Mesendoderm (in vitro differentiated cells): ENCODE data around the gene RBBP8NL.

Experiments
- DNase-seq: peaks from one replicate; pipeline ENCODE4 v3.0.0; 2013
- H2AK5ac ChIP-seq: 2 replicates; pipeline ENCODE4 v1.6.1; 2013; ENCODE audit warnings: low read length, inconsistent platforms
- H2BK120ac ChIP-seq: 2 replicates; pipeline ENCODE4 v1.6.1; 2013; ENCODE audit warnings: low read depth, mild to moderate bottlenecking, low read length, moderate library complexity, mixed read lengths
- H2BK15ac ChIP-seq: replicated peaks from 2 replicates; pipeline ENCODE4 v1.6.1; 2013; ENCODE audit warnings: low read depth, mild to moderate bottlenecking, moderate library complexity
- H2BK5ac ChIP-seq: 2 replicates; pipeline ENCODE4 v1.6.1; 2013; ENCODE audit warnings: low read length, inconsistent platforms
- H3K18ac ChIP-seq: 2 replicates; pipeline ENCODE4 v1.6.1; 2013; ENCODE audit warnings: mild to moderate bottlenecking, low read length, mixed read lengths
- H3K23ac ChIP-seq: one replicate; pipeline ENCODE4 v1.6.1; 2013; ENCODE audit warnings: low read length
- H3K27ac ChIP-seq: 2 replicates; pipeline ENCODE4 v1.5.1; 2013; ENCODE audit warnings: low read depth, mild to moderate bottlenecking, inconsistent platforms, low read length, moderate library complexity
- H3K27me3 ChIP-seq: 2 replicates; pipeline ENCODE4 v1.6.1; 2013; ENCODE audit warnings: low read length, control low read depth, mild to moderate bottlenecking, inconsistent platforms; ENCODE audit not compliant: insufficient read depth, poor library complexity
- H3K36me3 ChIP-seq: 2 replicates; pipeline ENCODE4 v1.6.1; 2013; ENCODE audit warnings: low read length, inconsistent platforms; ENCODE audit not compliant: control insufficient read depth, insufficient read depth
- H3K4ac ChIP-seq: one replicate; pipeline ENCODE4 v1.6.1; 2013; ENCODE audit warnings: low read depth, mild to moderate bottlenecking, low read length, moderate library complexity
- H3K4me1 ChIP-seq: 2 replicates; pipeline ENCODE4 v1.6.1; 2013; ENCODE audit warnings: low read depth, low read length, inconsistent platforms; ENCODE audit not compliant: control insufficient read depth
- H3K4me2 ChIP-seq: 2 replicates; pipeline ENCODE4 v1.6.1; 2013; ENCODE audit warnings: low read length
- H3K4me3 ChIP-seq: 2 replicates; pipeline ENCODE4 v1.5.1; 2013; ENCODE audit warnings: mild to moderate bottlenecking, low read length
- H3K56ac ChIP-seq: one replicate; pipeline ENCODE4 v1.6.1; 2013; ENCODE audit warnings: low read length
- H3K79me1 ChIP-seq: 2 replicates; pipeline ENCODE4 v1.6.1; 2013; ENCODE audit warnings: low read length, inconsistent platforms
- H3K79me2 ChIP-seq: 2 replicates; pipeline ENCODE4 v1.6.1; 2013; ENCODE audit warnings: mild to moderate bottlenecking, low read length; ENCODE audit not compliant: control insufficient read depth, insufficient read depth
- H3K9ac ChIP-seq: 2 replicates; pipeline ENCODE4 v1.6.1; 2013; ENCODE audit warnings: low read length, inconsistent platforms
- H4K5ac ChIP-seq: one replicate; pipeline ENCODE4 v1.6.1; 2013; ENCODE audit warnings: low read length
- H4K8ac ChIP-seq: one replicate; pipeline ENCODE4 v1.6.1; 2013; ENCODE audit warnings: low read depth, mild to moderate bottlenecking, control low read depth, low read length, moderate library complexity
- WGBS: extraction: QIAGEN DNeasy Blood & Tissue Kit; methylation state at CpG from one replicate; pipeline ENCODE4 v1.1.7; 2013; ENCODE audit warnings: low lambda C conversion rate, missing lambda C conversion rate; ENCODE audit not compliant: insufficient coverage; ENCODE audit errors: extremely low coverage; 5-methylcytosine and 5-hydroxymethylcytosine counted together

The RBBP8NL gene

GRCh38 chr20:62368392-62368975, 58.9 kb downstream of the RBBP8NL start:
- Histone ChIP-seq H2AK5ac (no peak overlapping the region), H3K27me3 (no peaks in the 10 kb centered on the region), H3K9ac (peak overlapping the region; percentile 68), H2BK15ac (peak overlapping the region; percentile 25), H4K5ac (no peak overlapping the region), H3K56ac (peak overlapping the region; percentile 88), H4K8ac (no peak overlapping the region), H3K79me1 (peaks cover 6% of the 10 kb centered on the region), H3K27ac (peak overlapping the region; percentile 34), H3K4me2 (peak overlapping the region; percentile 64), H3K36me3 (no peaks in the 10 kb centered on the region), H3K79me2 (peaks cover 19% of the 10 kb centered on the region), H3K4me3 (no peak overlapping the region), H3K4ac (peak overlapping the region; percentile 64), H3K18ac (peak overlapping the region; percentile 76), H3K4me1 (peaks cover 8% of the 10 kb centered on the region), H2BK5ac (no peak overlapping the region), H3K23ac (no peak overlapping the region), H2BK120ac (peak overlapping the region; percentile 49)
- no CpG with 5 or more reads among the region's 15 CpGs for WGBS
- DNase-seq = peak; percentile 84

GRCh38 chr20:62367633-62368391, 59.5 kb downstream of the RBBP8NL start:
- Histone ChIP-seq H3K27me3 (no peaks in the 10 kb centered on the region), H3K27ac (peak overlapping the region; percentile 73), H3K9ac (peak overlapping the region; percentile 68), H2AK5ac (no peak overlapping the region), H3K18ac (peak overlapping the region; percentile 76), H2BK15ac (peak overlapping the region; percentile 25), H3K79me2 (peaks cover 20% of the 10 kb centered on the region), H3K36me3 (no peaks in the 10 kb centered on the region), H3K56ac (peak overlapping the region; percentile 88), H3K4ac (peak overlapping the region; percentile 64), H4K5ac (no peak overlapping the region), H3K79me1 (peaks cover 7% of the 10 kb centered on the region), H2BK5ac (peak overlapping the region; percentile 41), H4K8ac (no peak overlapping the region), H3K4me3 (no peak overlapping the region), H2BK120ac (peak overlapping the region; percentile 49), H3K23ac (peak overlapping the region; percentile 45), H3K4me1 (peaks cover 8% of the 10 kb centered on the region), H3K4me2 (peak overlapping the region; percentile 87)
- DNase-seq = peak; percentile 63
- WGBS = no CpG with 5 or more reads among the region's 37 CpGs

- peaks cover 10% of the 10 kb centered on the region for H3K4me1 ChIP-seq
- H3K4me3 ChIP-seq = peak within 1 kb of the TSS; percentile 70
- peak within 1 kb of the TSS; percentile 88 for H3K18ac ChIP-seq
- H3K56ac ChIP-seq = peak within 1 kb of the TSS; percentile 88
- no peaks in the 10 kb centered on the region for H3K36me3 ChIP-seq
- H3K79me2 ChIP-seq = peaks cover 21% of the 10 kb centered on the region
- peak within 1 kb of the TSS; percentile 82 for H3K27ac ChIP-seq
- H2BK15ac ChIP-seq = peak within 1 kb of the TSS; percentile 25
- H3K23ac ChIP-seq = peak within 1 kb of the TSS; percentile 97
- no peak within 1 kb of the TSS for H4K8ac ChIP-seq
- no peaks in the 10 kb centered on the region for H3K27me3 ChIP-seq
- WGBS = no CpG with 5 or more reads among the region's 70 CpGs
- peak within 1 kb of the TSS; percentile 88 for H3K9ac ChIP-seq
- peak within 1 kb of the TSS; percentile 87 for H3K4me2 ChIP-seq
- peak within 1 kb of the TSS; percentile 51 for H2BK120ac ChIP-seq
- H2AK5ac ChIP-seq = no peak within 1 kb of the TSS
- peaks cover 11% of the 10 kb centered on the region for H3K79me1 ChIP-seq
- H3K4ac ChIP-seq = peak within 1 kb of the TSS; percentile 86
- DNase-seq = peak; percentile 70
- peak within 1 kb of the TSS; percentile 41 for H2BK5ac ChIP-seq
- H4K5ac ChIP-seq = no peak within 1 kb of the TSS
These were observed 60.2 kb downstream of the RBBP8NL start, which contains the start of gene LAMA5 for GRCh38 chr20:62367136-62367632. Gene LAMA5 (minus strand): TSS chr20:62367312. CDS start chr20:62367245, 67 bp downstream.

GRCh38 chr20:62366370-62367135, 60.8 kb downstream of the RBBP8NL start:
- Histone ChIP-seq H2BK15ac (no peak overlapping the region), H4K8ac (no peak overlapping the region), H2BK120ac (peak overlapping the region; percentile 51), H3K9ac (peak overlapping the region; percentile 88), H3K56ac (peak overlapping the region; percentile 88), H3K23ac (peak overlapping the region; percentile 97), H2BK5ac (no peak overlapping the region), H4K5ac (no peak overlapping the region), H3K4ac (peak overlapping the region; percentile 86), H3K27me3 (no peaks in the 10 kb centered on the region), H3K18ac (peak overlapping the region; percentile 88), H3K27ac (peak overlapping the region; percentile 82), H2AK5ac (no peak overlapping the region), H3K4me3 (peak overlapping the region; percentile 70), H3K36me3 (no peaks in the 10 kb centered on the region), H3K79me1 (peaks cover 11% of the 10 kb centered on the region), H3K79me2 (peaks cover 21% of the 10 kb centered on the region), H3K4me1 (peaks cover 12% of the 10 kb centered on the region), H3K4me2 (peak overlapping the region; percentile 50)
- peak; percentile 91 for DNase-seq
- WGBS = no CpG with 5 or more reads among the region's 72 CpGs

- Histone ChIP-seq H3K4me3 (peak overlapping the region; percentile 50), H3K27me3 (no peaks in the 10 kb centered on the region), H3K27ac (peak overlapping the region; percentile 82), H3K9ac (peak overlapping the region; percentile 73), H2BK120ac (no peak overlapping the region), H3K79me2 (peaks cover 21% of the 10 kb centered on the region), H2BK15ac (no peak overlapping the region), H3K36me3 (no peaks in the 10 kb centered on the region), H3K4me1 (peaks cover 16% of the 10 kb centered on the region), H2AK5ac (no peak overlapping the region), H2BK5ac (no peak overlapping the region), H3K18ac (peak overlapping the region; percentile 43), H3K23ac (no peak overlapping the region), H4K5ac (no peak overlapping the region), H3K4ac (no peak overlapping the region), H3K56ac (peak overlapping the region; percentile 74), H3K4me2 (peak overlapping the region; percentile 21), H4K8ac (no peak overlapping the region), H3K79me1 (peaks cover 11% of the 10 kb centered on the region)
- no CpG with 5 or more reads among the region's 10 CpGs for WGBS
- peak; percentile 90 for DNase-seq
These were observed 61.4 kb downstream of the RBBP8NL start for GRCh38 chr20:62365814-62366369.
